Right lung (tissue), 5 donors: ENCODE data around the gene CD74. TPM values are rescaled to one million over a fixed set of nuclear protein-coding genes. Genes with fewer than 3 reads are reported as not detected.

ENCODE experiments used
- DNase-seq, 2 donors: peaks; one replicate each; pipeline ENCODE4 v3.0.0-alpha.2; 2013
- polyA plus RNA-seq, 5 donors: library from polyadenylated mRNA; unstranded; fragments of 120-200 nt; gene quantifications; one replicate each; pipeline versions ENCODE4 v1.2.1 to v1.2.3, GENCODE V29; 2013; ENCODE audit warnings: inconsistent platforms in 1 of 5, low replicate concordance in 1 of 5; ENCODE audit not compliant: insufficient read length in 5 of 5, insufficient read depth in 1 of 5

Gene CD74
- polyA plus RNA-seq, 5 donors, result 121 to 212 (median 176) TPM

GRCh38 chr5:150398722-150399523 is 13.8 kb downstream of the CD74 start:
- DNase-seq, result no peak

DNA sequence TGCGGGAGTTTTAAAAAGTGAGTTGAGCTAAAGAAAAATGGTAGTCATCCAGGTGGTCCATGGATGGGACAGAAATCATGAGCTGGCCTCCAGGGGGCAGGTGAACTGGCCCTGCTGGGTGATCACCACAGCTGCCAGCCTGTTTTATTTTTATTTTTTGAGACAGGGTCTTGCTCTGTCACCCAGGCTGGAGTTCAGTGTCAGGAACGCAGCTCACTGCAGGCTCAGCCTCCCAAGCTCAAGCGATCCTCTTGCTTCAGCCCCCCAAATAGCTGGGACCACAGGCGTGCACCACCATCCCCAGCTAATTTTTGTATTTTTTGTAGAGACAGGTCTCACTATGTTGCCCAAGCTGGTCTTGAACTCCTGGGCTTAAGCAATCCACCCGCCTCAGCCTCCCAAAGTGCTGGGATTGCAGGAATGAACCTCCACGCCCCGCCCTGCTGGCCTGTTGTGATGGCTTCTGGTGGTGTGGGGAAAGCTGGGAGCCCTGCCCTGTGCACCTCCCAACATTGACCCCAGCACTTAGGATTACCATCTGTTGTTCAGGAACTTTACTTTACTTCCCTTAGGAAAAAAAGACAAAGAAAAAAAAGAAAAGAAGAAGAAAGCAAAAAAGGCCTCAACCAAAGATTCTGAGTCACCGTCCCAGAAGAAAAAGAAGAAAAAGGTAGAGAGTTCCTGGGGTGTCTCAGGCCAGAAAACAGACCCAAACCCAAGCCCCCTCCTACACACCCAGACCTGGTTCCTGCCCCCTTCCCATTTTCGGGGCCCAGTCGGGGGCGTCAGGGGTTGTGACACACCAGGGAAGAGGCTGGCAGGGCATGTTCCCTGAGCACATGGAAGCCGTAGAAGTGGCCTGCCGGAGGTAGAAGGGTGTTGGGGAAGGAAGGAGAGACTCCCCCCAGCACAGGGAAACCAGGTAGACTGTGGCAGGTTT is 14.7 kb downstream of the CD74 start:
- no peak for DNase-seq

DNA sequence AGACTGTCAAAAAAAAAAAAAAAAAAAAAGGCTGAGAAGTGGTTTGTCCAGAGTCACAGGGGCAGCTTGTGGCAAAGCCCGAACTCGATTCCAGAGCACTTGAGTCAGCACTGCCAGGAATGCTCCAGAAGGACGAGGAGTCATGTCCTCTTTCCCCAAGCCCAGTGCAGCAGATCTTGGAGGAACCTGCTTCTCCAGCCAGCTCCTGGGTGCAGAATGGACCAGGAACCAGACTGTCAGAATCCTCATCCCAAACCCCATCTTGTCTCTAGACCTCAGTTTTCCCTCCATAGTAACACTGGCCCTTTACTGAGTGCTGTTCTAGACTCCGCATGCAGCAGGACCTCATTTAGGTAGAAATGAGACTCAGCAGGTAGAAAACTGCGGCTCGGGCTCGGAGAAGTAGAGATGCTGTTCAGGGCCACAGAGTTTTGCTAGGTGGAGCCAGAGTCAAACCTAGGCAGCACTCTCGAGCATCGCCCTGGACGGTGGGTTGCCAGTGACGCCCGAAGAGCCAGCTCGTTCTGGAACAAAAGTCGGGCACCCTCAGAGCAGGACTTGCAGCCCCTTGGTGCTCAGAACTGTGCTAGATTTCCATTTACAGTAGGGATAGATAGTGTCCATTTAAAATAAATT is 15.4 kb downstream of the CD74 start:
- no peak for DNase-seq

- DNase-seq, result no peak
These were observed 16.4 kb downstream of the CD74 start for GRCh38 chr5:150396267-150396666.

DNA sequence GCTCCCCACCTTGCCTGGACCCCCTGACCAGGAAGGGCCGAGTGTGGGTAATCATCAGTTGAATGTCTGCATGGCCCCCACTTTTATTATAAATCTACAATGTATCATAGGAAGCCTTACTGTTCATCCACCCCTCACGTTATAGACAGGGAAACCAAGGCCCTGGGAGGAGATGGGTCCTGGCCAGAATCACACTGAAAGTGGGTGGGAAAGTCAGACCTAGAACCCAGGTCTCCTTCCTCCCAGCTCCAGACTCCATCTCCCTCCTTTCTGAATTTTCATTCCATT is 17.1 kb downstream of the CD74 start:
- no peak for DNase-seq

DNA sequence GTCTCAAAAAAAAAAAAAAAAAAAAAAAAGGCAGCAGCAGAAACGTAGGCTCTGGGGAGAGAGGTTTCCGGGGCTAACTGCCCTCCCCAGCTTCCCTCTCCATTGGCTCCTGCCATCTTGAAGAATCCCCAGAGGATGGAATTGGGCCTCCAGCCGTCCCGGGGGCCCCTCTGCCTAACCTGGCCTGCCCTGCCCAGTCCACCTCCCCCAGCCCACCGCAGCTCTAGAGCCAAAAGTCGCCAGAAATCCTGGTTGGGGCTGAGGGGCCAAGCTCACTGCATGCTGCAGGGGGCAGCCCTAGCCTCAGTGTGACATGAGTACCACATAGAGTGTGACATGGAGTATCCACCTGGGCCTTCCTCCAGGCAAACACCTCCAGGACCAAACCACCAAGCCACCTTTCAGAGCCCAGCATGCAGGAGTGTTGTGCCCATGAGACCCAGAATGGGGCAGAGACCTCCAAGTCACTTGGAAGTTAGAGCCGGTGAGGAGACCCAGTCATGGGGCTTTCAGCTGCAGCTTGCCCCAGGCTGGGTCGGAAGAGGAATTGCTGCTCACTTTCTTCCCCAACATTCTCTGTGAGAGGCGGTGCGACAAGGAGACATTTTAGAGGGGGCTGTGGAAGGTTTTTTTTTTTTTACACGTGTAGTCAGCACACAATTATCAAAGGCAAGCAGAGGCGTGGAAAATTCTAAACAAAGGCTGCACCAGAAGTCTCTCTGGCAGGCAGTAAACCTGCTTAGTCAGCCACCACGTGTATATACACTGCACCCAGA is 17.6 kb downstream of the CD74 start:
- DNase-seq, result no peak

- no peak for DNase-seq
These were observed 18.6 kb downstream of the CD74 start for GRCh38 chr5:150394131-150394530.

- DNase-seq, result no peak
These were observed 19.5 kb downstream of the CD74 start for GRCh38 chr5:150393096-150393645.

DNA sequence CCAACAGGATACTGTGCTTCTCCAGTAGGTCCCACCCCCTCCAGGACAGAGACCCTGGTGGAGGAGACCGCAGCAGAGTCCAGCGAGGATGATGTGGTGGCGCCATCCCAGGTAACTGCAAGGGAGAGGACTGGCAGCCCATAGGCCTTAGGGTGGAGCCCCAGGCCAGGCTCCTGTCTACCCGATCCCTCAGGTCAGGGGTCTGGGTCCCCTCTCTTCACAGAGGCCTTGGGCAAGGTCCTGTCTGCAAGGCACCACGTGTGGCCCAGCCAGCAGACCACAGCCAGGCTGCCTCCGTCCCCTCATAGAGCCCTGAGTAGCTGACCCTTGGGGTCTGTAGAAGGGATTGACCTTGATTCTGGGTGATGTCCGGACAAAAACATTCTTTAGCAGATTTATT is 20.0 kb downstream of the CD74 start:
- no peak for DNase-seq

DNA sequence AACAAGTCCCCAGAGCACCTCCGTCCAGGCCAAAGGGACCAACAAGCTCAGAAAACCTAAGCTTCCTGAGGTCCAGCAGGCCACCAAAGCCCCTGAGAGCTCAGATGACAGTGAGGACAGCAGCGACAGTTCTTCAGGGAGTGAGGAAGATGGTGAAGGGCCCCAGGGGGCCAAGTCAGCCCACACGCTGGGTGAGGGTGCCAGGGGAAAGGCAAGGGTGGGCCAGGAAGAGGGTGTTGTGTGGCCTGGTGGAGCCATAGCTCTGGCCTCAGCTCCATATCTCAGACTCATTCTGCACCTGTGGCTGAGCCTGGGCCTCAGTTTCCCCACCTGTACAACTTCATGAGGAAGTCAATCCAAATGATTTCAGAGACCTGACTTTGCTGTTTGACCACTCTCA is 20.7 kb downstream of the CD74 start:
- DNase-seq, result no peak

DNA sequence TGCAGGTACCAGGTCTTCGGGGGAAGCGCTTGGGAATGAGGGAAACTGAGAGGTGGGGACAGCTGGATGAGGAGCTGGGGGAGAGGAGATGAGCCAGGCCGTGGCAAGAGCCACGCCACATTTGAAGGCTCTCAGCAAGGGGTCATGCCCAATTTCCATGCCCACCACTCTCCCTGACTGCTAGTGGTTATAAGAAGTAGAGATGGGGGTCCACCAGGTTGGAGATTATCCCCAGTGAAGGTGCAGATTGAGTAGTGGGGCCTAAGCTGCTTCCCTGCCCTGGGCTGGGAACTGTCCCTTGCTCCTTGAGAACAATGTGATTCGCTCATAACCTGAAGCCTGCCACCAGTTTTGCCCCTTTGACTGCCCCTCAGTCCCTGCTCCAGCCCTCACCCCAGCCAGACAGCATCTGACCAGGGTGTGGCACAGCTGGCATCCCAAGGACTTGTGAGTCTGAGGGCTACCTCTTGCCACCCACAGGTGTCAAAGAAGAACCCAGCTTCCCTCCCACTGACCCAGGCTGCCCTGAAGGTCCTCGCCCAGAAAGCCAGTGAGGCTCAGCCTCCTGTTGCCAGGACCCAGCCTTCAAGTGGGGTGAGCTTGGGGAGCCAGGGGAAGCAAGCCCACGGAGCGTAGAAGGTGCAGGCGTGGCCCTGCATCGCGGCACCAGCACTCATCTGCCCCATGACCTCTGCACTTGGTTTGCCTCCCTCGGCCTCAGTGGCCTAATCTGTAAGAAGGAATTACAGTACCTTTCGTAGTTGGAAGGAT is 21.5 kb downstream of the CD74 start:
- no peak for DNase-seq

DNA sequence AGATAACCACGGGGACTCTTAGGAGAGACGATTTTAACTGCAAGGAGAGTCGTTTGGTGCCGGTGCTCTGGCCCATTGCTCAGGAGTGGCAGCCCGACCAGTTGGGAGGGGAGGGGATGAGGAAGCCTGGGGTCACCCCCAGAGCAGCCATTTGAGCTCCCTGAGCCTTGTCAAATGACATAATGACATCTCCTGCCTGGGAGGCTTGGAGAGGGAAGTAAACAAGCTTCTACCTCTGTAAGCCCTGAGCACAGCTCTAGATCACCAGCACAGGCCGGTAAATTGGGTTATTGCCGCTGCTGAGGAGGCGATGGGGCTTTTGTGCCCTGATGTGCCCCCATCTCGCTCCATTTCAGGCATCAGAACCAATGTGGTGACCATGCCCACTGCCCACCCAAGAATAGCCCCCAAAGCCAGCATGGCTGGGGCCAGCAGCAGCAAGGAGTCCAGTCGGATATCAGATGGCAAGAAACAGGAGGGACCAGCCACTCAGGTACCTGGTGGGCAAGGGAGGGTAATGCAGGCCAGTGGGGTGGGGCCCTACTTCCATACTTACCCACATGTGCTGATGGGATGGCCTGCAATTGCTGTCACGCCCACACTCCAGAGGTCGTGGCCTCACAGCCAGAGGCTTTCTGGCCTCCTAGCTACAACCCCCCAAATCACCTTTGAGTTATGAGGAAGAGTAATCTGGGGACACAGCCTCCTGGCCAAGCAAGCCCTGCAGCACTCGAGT is 23.0 kb downstream of the CD74 start:
- no peak for DNase-seq

GRCh38 chr5:150386024-150386855 is 26.5 kb downstream of the CD74 start:
- no peak for DNase-seq

DNA sequence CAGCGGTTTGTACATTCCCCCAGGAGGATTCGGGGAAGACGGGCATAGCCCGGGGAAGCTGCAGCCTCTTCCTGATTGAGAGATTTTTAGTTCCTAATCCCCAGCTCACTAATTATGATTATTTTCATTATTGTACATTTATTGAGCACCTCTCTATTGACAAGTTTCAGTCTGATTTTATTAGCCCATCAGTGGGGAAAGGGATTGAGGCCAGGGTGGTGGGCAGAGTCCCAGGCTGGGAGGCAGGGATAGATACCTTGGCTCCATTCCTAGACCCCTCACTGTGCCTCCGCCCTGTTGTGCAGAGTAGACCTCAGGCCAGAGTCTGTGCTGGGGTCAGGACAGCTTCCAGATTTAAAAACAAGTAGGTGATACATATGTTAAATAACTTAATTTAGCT is 28.0 kb downstream of the CD74 start:
- no peak for DNase-seq

DNA sequence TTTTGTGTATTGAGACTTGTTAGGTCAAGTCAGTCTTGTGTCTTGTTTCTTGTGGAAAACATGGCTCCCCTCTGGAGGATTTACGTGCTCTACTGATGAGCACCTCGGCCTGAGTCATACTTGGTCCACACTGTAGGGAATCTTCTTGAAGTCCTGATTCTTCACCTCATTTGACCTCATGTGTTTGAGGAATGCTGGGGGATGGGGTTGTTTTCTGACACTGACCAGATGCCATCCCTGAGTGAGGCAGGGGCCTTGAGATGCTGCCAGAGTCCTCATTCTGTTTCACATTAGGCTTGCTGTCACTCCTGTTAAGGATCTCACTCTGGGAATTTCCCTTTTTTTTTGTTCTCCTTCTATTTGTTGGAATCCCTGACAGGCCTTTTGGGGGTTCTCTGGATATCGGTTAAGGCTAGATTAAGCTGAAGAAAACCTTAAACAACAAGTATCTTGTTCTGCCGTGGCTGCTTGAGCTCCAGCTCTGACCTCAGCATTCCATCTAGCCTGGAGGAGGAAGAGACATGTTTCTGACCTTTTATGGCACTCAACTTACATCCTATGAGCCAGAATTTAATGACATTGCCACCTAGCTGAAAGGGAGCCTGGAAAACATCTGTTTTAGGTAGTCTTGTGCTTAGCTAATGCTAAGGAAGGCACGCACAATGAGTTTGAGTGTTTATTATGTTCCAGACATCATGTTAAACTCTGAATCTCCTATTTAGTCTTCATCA is 34.6 kb downstream of the CD74 start:
- no peak for DNase-seq

- DNase-seq, result no peak
These were observed 35.6 kb downstream of the CD74 start for GRCh38 chr5:150376799-150377771.

DNA sequence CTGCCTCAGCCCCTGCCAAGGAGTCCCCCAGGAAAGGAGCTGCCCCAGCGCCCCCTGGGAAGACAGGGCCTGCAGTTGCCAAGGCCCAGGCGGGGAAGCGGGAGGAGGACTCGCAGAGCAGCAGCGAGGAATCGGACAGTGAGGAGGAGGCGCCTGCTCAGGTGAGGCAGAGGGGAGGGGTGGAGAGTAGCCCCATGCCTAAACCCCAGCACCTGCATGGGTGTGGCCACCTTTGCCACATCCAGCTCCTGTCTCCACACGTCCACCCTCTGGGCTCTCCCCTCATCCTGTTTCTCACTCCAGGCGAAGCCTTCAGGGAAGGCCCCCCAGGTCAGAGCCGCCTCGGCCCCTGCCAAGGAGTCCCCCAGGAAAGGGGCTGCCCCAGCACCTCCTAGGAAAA is 38.1 kb downstream of the CD74 start:
- no peak for DNase-seq
